GM23248 (cell line): ENCODE results near the gene BCAP29. TPM values are rescaled to one million over a fixed set of nuclear protein-coding genes. Genes with fewer than 3 reads are reported as not detected.

ENCODE experiments used
- DNase-seq: peaks from one replicate; pipeline ENCODE4 v3.0.0-alpha.2; 2015
- H2AFZ ChIP-seq: fragments of 200-600 bp; sonication (generic); 2 replicates; pipeline ENCODE4 v1.6.1; 2016; ENCODE audit warnings: antibody characterized with exemption
- H3F3A ChIP-seq: fragments of 200-600 bp; sonication (generic); 2 replicates; pipeline ENCODE4 v1.6.1; 2016; ENCODE audit warnings: mild to moderate bottlenecking, antibody characterized with exemption, mixed run types; ENCODE audit not compliant: insufficient read depth
- H3K27ac ChIP-seq: fragments of 200-600 bp; sonication (generic); 2 replicates; pipeline ENCODE4 v1.5.1; 2016; ENCODE audit warnings: mild to moderate bottlenecking
- H3K27me3 ChIP-seq: fragments of 200-600 bp; sonication (generic); replicated peaks from 2 replicates; pipeline ENCODE4 v1.6.1; 2016; ENCODE audit warnings: mild to moderate bottlenecking; ENCODE audit not compliant: insufficient read depth
- H3K36me3 ChIP-seq: fragments of 200-600 bp; sonication (generic); 2 replicates; pipeline ENCODE4 v1.6.1; 2016; ENCODE audit warnings: low read depth, mild to moderate bottlenecking
- H3K4me1 ChIP-seq: fragments of 200-600 bp; sonication (generic); 2 replicates; pipeline ENCODE4 v1.6.1; 2016; ENCODE audit warnings: mild to moderate bottlenecking; ENCODE audit not compliant: insufficient read depth
- H3K4me2 ChIP-seq: fragments of 200-600 bp; sonication (generic); one replicate; pipeline ENCODE4 v1.6.1; 2016; ENCODE audit warnings: mild to moderate bottlenecking; ENCODE audit not compliant: unreplicated experiment
- H3K4me3 ChIP-seq: fragments of 200-600 bp; sonication (generic); 2 replicates; pipeline ENCODE4 v1.5.1; 2016; ENCODE audit warnings: mild to moderate bottlenecking
- H3K79me2 ChIP-seq: fragments of 200-600 bp; sonication (generic); 2 replicates; pipeline ENCODE4 v1.6.1; 2016; ENCODE audit warnings: mild to moderate bottlenecking; ENCODE audit not compliant: insufficient read depth
- H3K9ac ChIP-seq: fragments of 200-600 bp; sonication (generic); 2 replicates; pipeline ENCODE4 v1.6.1; 2016; ENCODE audit warnings: mild to moderate bottlenecking
- H3K9me2 ChIP-seq: fragments of 200-600 bp; sonication (generic); 2 replicates; pipeline ENCODE4 v1.6.1; 2016; ENCODE audit warnings: mixed run types, mild to moderate bottlenecking, moderate library complexity; ENCODE audit not compliant: insufficient read depth
- H3K9me3 ChIP-seq: fragments of 200-600 bp; sonication (generic); one replicate; pipeline ENCODE4 v1.6.1; 2017; ENCODE audit warnings: low read depth
- H4K20me1 ChIP-seq: fragments of 200-600 bp; sonication (generic); 2 replicates; pipeline ENCODE4 v1.6.0; 2016; ENCODE audit not compliant: insufficient read depth
- EZH2 ChIP-seq: fragments of 200-600 bp; sonication (generic); IDR thresholded peaks from 2 replicates; pipeline ENCODE4 v1.6.1; 2018; ENCODE audit warnings: antibody characterized with exemption, mild to moderate bottlenecking; ENCODE audit not compliant: insufficient read depth, poor library complexity, severe bottlenecking
- EZH2phosphoT487 ChIP-seq: fragments of 200-600 bp; sonication (generic); IDR thresholded peaks from 2 replicates; pipeline ENCODE4 v1.6.1; 2018; ENCODE audit warnings: antibody characterized with exemption, moderate library complexity, mild to moderate bottlenecking, low read depth; ENCODE audit not compliant: insufficient read depth
- WGBS, 2 experiments: methylation state at CpG; one replicate each; pipeline ENCODE4 v1.1.6; 2015 to 2017; ENCODE audit warnings: low lambda C conversion rate in 2 of 2, low coverage in 1 of 2; ENCODE audit errors: missing lambda C conversion rate in 2 of 2; 5-methylcytosine and 5-hydroxymethylcytosine counted together
- in situ Hi-C: fragments of 300-500 bp; cut with MboI; formaldehyde crosslinking; loops from 2 replicates; pipeline ENCODE4 v1.15.0; 2020
- polyA plus RNA-seq: library from polyadenylated mRNA; unstranded; fragments of >200 nt; fragmentation: Nextera tagmentation; extraction: Ambion mirVana; gene quantifications from 2 replicates; pipeline ENCODE4 v1.2.1, GENCODE V29; 2016
- small RNA-seq: library from RNA; depleted of rRNA; stranded (forward); fragments of <200 nt; gene quantifications from one replicate; pipeline ENCODE3, GENCODE V24; 2014; ENCODE audit warnings: low read depth, low replicate concordance
- total RNA-seq: library from RNA; depleted of rRNA; stranded (reverse); fragments of >200 nt; shearing (Covaris generic); gene quantifications from 2 replicates; pipeline ENCODE4 v1.2.3, GENCODE V29; 2014; rRNA removed

The BCAP29 gene
- total and polyA plus RNA-seq, 2 experiments from 2014 or later = 106 to 138 TPM

DNA sequence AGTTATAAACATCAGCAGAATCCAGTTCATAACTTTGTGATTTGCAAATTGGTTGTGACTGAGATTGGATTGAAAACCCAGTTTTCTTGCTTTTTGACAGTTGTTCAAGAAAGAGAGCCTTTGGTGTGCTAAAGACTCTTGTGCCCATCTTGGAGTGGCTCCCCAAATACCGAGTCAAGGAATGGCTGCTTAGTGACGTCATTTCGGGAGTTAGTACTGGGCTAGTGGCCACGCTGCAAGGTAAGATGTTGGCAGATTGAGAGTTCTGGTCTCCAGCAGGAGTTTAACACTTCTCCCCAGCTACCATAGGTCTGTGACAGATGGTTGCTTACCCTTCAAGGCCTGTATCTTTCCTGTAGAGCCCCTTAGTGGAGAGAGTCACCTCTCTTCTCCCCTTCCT, 83.2 kb downstream of the BCAP29 start:
- no peak overlapping the region for H2AFZ ChIP-seq
- DNase-seq = no peak
- no peaks in the 10 kb centered on the region for H3K9me3 ChIP-seq
- WGBS, 2 experiments = 56 to 61% methylated on average over 4 of the region's 4 CpGs
- H3K4me2 ChIP-seq = no peak overlapping the region
- no peaks in the 10 kb centered on the region for H3K79me2 ChIP-seq
- H3F3A ChIP-seq = peaks cover 16% of the 10 kb centered on the region
- H4K20me1 ChIP-seq = no peaks in the 10 kb centered on the region
- no peaks in the 10 kb centered on the region for H3K36me3 ChIP-seq
- H3K4me3 ChIP-seq = no peak overlapping the region
- H3K4me1 ChIP-seq = peaks cover 18% of the 10 kb centered on the region
- in situ Hi-C loops = no loop called here
- peaks cover 30% of the 10 kb centered on the region for H3K27me3 ChIP-seq
- H3K9me2 ChIP-seq = no peaks in the 10 kb centered on the region
- no peak for TF ChIP-seq EZH2phosphoT487
- TF ChIP-seq EZH2 = no peak
- H3K9ac ChIP-seq = no peak overlapping the region
- H3K27ac ChIP-seq = no peak overlapping the region

DNA sequence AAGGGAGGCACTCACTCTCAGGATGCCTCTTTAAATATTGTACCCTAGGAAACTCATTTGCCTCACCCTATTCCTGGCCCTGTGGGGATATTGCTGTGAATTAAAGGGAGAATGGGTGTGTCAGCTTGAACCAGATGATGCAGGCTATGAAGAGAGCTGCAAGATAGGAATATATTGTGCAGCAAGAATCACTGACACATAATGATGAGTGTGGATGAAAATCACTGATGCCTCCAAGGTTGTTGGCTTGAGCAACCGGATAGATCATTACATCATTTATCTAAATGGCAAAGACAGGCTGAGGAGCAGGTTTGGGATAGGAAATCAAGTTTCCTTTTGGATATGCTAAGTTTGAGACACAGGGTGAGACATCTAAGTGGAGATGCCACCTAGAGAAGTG, 86.7 kb downstream of the BCAP29 start:
- WGBS, 2 experiments = 55 to 73% methylated on average over 1 of the region's 1 CpG
- Histone ChIP-seq H3K9ac (no peak overlapping the region), H3K4me3 (no peak overlapping the region), H2AFZ (no peak overlapping the region), H3K4me1 (no peaks in the 10 kb centered on the region), H3K79me2 (no peaks in the 10 kb centered on the region), H3F3A (no peaks in the 10 kb centered on the region), H3K27me3 (peaks cover 15% of the 10 kb centered on the region; the same call in 1 of the 2 replicates), H3K4me2 (no peak overlapping the region), H3K9me3 (no peaks in the 10 kb centered on the region), H4K20me1 (no peaks in the 10 kb centered on the region), H3K27ac (no peak overlapping the region), H3K9me2 (no peaks in the 10 kb centered on the region), H3K36me3 (no peaks in the 10 kb centered on the region)
- in situ Hi-C loops = no loop called here
- no peak for TF ChIP-seq EZH2
- TF ChIP-seq EZH2phosphoT487 = no peak
- peak; percentile 22 for DNase-seq

DNA sequence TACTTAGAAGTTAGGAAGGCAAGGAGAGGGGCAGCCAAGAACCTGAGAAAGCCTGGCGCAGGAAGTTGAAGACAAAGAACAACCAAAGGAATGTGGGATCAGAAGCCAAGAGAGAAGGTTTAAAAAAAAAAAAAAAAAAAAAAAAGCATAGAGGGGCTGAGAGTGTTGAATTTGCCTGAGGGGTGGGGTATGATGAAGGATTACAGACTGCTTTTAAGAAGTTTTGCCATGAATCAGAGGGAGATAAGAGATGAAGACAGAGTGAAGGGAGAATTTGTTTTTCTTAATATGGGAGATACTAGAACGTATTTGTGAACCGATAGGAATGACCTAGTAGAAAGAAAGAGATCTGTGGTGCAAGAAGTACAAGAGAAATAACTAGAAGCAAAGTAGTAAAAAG, 87.3 kb downstream of the BCAP29 start:
- H3K79me2 ChIP-seq = no peaks in the 10 kb centered on the region
- 86 to 92% methylated on average over 3 of the region's 3 CpGs for WGBS, 2 experiments

DNA sequence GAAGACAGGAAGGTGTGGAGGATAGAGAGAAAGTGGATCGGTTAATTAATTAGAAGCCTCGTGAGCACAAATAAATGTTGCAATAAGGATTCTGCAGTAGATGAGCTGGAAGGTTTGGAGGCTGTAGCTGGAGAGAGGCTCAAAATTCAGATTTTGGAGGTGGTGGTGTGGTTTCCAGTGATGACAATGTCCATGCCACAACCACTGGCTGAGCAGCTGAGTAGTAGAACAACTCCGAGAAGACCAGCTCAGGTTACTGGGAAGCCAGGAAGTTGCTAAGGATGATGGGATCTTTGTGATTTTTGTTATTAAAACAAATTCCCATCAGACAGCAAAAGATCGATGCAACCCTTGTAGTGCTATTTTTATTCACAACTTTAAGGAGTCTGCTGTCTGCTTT, 88.2 kb downstream of the BCAP29 start:
- Histone ChIP-seq H3K4me2 (no peak overlapping the region), H3K4me3 (no peak overlapping the region), H3F3A (no peaks in the 10 kb centered on the region), H3K4me1 (no peaks in the 10 kb centered on the region), H4K20me1 (no peaks in the 10 kb centered on the region), H3K27me3 (peaks cover 5% of the 10 kb centered on the region; the same call in 1 of the 2 replicates), H3K36me3 (no peaks in the 10 kb centered on the region), H3K9ac (no peak overlapping the region), H3K79me2 (no peaks in the 10 kb centered on the region), H3K9me3 (no peaks in the 10 kb centered on the region), H3K9me2 (no peaks in the 10 kb centered on the region), H3K27ac (no peak overlapping the region), H2AFZ (no peak overlapping the region)
- no peak for TF ChIP-seq EZH2
- TF ChIP-seq EZH2phosphoT487 = no peak
- in situ Hi-C loops = no loop called here
- DNase-seq = no peak
- 53 to 57% methylated on average over 4 of the region's 4 CpGs for WGBS, 2 experiments

More for the DNA sequence above, 87.3 kb downstream of the BCAP29 start:
- no peaks in the 10 kb centered on the region for H4K20me1 ChIP-seq
- no peaks in the 10 kb centered on the region for H3K36me3 ChIP-seq
- no peak overlapping the region for H3K4me3 ChIP-seq
- no peaks in the 10 kb centered on the region for H3F3A ChIP-seq
- no peak overlapping the region for H2AFZ ChIP-seq
- H3K27ac ChIP-seq = no peak overlapping the region
- H3K27me3 ChIP-seq = peaks cover 9% of the 10 kb centered on the region; the same call in 1 of the 2 replicates
- H3K9me3 ChIP-seq = no peaks in the 10 kb centered on the region
- no peak overlapping the region for H3K4me2 ChIP-seq
- TF ChIP-seq EZH2phosphoT487 (no peak), EZH2 (no peak)
- in situ Hi-C loops = no loop called here
- H3K9ac ChIP-seq = no peak overlapping the region
- H3K4me1 ChIP-seq = no peaks in the 10 kb centered on the region
- DNase-seq = no peak
- no peaks in the 10 kb centered on the region for H3K9me2 ChIP-seq

Small RNAs within 50 kb of the gene (small RNA-seq; reads per million reads assigned to genes)
- gene BANF1P5 = not detected
- not detected for gene RF01233

Other genes starting within 250 kb of the BCAP29 start
- not detected in 2 replicates for gene GPR22, start 110.2 kb upstream of the BCAP29 start, total RNA-seq
- 0.23 and 0.39 TPM in 2 replicates for gene GPR22, start 110.2 kb upstream of the BCAP29 start, polyA plus RNA-seq
- 26.0 and 53.6 TPM in 2 replicates for gene COG5, start 16.3 kb upstream of the BCAP29 start, total RNA-seq
- 20.7 and 22.9 TPM in 2 replicates for gene COG5, start 16.3 kb upstream of the BCAP29 start, polyA plus RNA-seq
- 2.5 and 7.6 TPM in 2 replicates for gene DUS4L, start 16.3 kb upstream of the BCAP29 start, total RNA-seq
- gene DUS4L, start 16.3 kb upstream of the BCAP29 start, polyA plus RNA-seq = 3.2 and 4.2 TPM in 2 replicates
- 0.25 and 0.43 TPM in 2 replicates for gene SLC26A4, start 80.6 kb downstream of the BCAP29 start, total RNA-seq
- 0.10 and 0.24 TPM in 2 replicates for gene SLC26A4, start 80.6 kb downstream of the BCAP29 start, polyA plus RNA-seq
- 11.9 and 47.2 TPM in 2 replicates for gene CBLL1, start 163.9 kb downstream of the BCAP29 start, total RNA-seq
- 35.5 and 38.2 TPM in 2 replicates for gene CBLL1, start 163.9 kb downstream of the BCAP29 start, polyA plus RNA-seq
- gene SLC26A3, start 223.0 kb downstream of the BCAP29 start, total RNA-seq = not detected in 2 replicates
- gene SLC26A3, start 223.0 kb downstream of the BCAP29 start, polyA plus RNA-seq = not detected in 2 replicates